Measurements from ENCODE around the gene ZC3H7B. TPM values are rescaled to one million over a fixed set of nuclear protein-coding genes. Genes with fewer than 3 reads are reported as not detected.

Gene ZC3H7B
- total RNA-seq, 1 donor from 2014 or later: 84.3 TPM

DNA sequence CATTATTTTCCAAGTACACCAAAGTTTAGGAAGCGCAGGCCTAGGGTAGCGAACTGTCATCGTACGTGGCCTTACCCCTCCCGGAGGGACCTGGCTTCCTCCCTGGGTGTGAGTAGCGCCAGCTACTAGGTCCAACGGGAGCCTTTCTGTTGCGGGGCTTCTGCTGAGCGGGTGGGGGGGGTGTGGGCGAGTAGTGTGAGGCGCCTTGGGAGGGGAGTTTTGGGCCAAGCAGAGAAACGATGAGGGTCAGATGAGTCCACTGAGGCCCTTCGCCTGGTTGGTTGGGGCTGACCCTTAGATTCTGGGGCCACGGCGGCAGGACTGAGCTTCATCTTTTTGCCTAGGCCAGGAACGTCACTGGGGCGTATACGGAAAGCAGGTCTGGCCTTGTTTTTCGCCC lies 81.3 kb downstream of the ZC3H7B start:
- H3K27ac Mint-ChIP-seq (ENCODE audit: unreplicated experiment): no peak overlapping the region
- H3K36me3 Mint-ChIP-seq (ENCODE audit: low read depth): no peaks in the 10 kb centered on the region
- DNase-seq (ENCODE audit: low read depth, low spot score): no peak
- peaks cover 28% of the 10 kb centered on the region for H3K4me1 Mint-ChIP-seq
- H3K4me3 Mint-ChIP-seq: peak overlapping the region; percentile 85
- H3K9me3 Mint-ChIP-seq: no peaks in the 10 kb centered on the region
- H3K27me3 Mint-ChIP-seq (ENCODE audit: low read depth): no peaks in the 10 kb centered on the region
- TF ChIP-seq, protein P1, sequence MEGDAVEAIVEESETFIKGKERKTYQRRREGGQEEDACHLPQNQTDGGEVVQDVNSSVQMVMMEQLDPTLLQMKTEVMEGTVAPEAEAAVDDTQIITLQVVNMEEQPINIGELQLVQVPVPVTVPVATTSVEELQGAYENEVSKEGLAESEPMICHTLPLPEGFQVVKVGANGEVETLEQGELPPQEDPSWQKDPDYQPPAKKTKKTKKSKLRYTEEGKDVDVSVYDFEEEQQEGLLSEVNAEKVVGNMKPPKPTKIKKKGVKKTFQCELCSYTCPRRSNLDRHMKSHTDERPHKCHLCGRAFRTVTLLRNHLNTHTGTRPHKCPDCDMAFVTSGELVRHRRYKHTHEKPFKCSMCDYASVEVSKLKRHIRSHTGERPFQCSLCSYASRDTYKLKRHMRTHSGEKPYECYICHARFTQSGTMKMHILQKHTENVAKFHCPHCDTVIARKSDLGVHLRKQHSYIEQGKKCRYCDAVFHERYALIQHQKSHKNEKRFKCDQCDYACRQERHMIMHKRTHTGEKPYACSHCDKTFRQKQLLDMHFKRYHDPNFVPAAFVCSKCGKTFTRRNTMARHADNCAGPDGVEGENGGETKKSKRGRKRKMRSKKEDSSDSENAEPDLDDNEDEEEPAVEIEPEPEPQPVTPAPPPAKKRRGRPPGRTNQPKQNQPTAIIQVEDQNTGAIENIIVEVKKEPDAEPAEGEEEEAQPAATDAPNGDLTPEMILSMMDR (conservative IDR thresholded peaks at IDR 0.05): no peak

DNA sequence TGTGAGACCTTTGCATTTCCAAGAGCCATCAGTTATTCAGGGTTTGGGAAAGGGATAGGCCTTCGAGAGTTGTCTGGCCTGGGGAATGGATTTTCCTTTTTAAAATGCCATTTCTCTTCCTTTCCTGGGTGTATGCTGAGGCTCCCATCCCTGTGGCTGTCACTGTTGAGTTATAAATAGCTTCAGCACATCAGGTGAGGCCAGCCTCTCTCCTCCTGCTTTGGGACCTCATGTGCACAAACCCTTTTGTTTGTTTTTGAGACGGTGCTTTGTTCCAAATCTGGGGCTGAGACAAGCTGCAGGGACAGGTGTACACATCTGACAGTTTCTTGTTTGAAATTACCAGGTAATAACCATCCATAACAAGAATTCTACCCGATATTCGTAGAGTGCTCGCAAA lies 81.8 kb downstream of the ZC3H7B start:
- H3K36me3 Mint-ChIP-seq (ENCODE audit: low read depth): no peaks in the 10 kb centered on the region
- no peaks in the 10 kb centered on the region for H3K27me3 Mint-ChIP-seq (ENCODE audit: low read depth)
- no peaks in the 10 kb centered on the region for H3K9me3 Mint-ChIP-seq
- peak overlapping the region; percentile 85 for H3K4me3 Mint-ChIP-seq
- DNase-seq (ENCODE audit: low read depth, low spot score): no peak
- H3K27ac Mint-ChIP-seq (ENCODE audit: unreplicated experiment): no peak overlapping the region
- H3K4me1 Mint-ChIP-seq: peaks cover 28% of the 10 kb centered on the region
- TF ChIP-seq, protein P1 (conservative IDR thresholded peaks at IDR 0.05): no peak

DNA sequence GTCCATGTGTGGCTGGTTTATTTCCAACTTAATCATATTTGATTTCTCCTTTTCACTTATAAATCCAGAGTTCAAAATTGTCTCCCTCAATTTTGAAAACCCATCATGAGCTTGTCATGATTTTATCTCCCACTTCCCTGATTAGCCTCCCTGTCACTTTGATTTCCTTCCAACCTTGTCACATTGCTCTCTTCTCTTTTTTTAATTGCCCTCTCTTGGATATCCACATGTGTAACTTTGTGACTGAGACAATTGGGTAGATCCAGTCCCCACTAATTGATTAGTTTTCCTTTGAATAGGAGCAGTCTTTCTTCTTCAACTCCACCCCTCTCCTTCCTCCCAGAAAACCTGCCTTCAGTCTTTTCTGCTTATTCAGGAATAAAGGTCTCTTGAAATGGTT lies 82.8 kb downstream of the ZC3H7B start:
- Mint-ChIP-seq H3K27ac (ENCODE audit: unreplicated experiment) (no peak overlapping the region), H3K4me1 (peaks cover 28% of the 10 kb centered on the region), H3K36me3 (ENCODE audit: low read depth) (no peaks in the 10 kb centered on the region), H3K4me3 (peak overlapping the region; percentile 47), H3K27me3 (ENCODE audit: low read depth) (no peaks in the 10 kb centered on the region), H3K9me3 (no peaks in the 10 kb centered on the region)
- TF ChIP-seq, protein P1 (conservative IDR thresholded peaks at IDR 0.05): no peak
- no peak for DNase-seq (ENCODE audit: low read depth, low spot score)

DNA sequence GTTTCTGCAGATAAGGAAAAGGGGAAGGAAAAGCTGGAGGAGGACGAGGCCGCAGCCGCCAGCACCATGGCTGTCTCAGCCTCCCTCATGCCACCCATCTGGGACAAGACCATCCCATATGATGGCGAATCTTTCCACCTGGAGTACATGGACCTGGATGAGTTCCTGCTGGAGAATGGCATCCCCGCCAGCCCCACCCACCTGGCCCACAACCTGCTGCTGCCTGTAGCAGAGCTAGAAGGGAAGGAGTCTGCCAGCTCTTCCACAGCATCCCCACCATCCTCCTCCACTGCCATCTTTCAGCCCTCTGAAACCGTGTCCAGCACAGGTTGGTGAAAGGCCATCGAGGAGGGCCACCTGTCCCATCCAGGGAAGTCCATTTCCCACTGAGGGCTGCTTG lies 86.0 kb downstream of the ZC3H7B start:
- Mint-ChIP-seq H3K27me3 (ENCODE audit: low read depth) (no peaks in the 10 kb centered on the region), H3K4me3 (no peak overlapping the region), H3K4me1 (peaks cover 21% of the 10 kb centered on the region), H3K9me3 (no peaks in the 10 kb centered on the region), H3K27ac (ENCODE audit: unreplicated experiment) (no peak overlapping the region), H3K36me3 (ENCODE audit: low read depth) (peaks cover 2% of the 10 kb centered on the region)
- DNase-seq (ENCODE audit: low read depth, low spot score): no peak
- TF ChIP-seq, protein P1 (conservative IDR thresholded peaks at IDR 0.05): no peak

DNA sequence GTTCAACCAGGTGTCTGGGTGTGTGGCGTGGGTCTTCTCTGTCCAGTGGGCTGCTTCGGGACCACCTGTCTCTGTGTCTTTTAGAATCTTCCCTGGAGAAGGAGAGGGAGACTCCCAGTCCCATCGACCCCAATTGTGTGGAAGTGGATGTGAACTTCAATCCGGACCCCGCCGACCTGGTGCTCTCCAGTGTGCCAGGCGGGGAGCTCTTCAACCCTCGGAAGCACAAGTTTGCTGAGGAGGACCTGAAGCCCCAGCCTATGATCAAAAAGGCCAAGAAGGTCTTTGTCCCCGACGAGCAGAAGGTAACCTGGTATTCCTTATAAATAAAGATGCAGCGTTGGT lies 92.7 kb downstream of the ZC3H7B start:
- Mint-ChIP-seq H3K27ac (ENCODE audit: unreplicated experiment) (peak overlapping the region; percentile 78), H3K4me1 (peaks cover 18% of the 10 kb centered on the region), H3K36me3 (ENCODE audit: low read depth) (peaks cover 5% of the 10 kb centered on the region), H3K27me3 (ENCODE audit: low read depth) (no peaks in the 10 kb centered on the region), H3K9me3 (no peaks in the 10 kb centered on the region), H3K4me3 (no peak overlapping the region)
- TF ChIP-seq, protein P1 (conservative IDR thresholded peaks at IDR 0.05): no peak
- DNase-seq (ENCODE audit: low read depth, low spot score): no peak
